Fibroblast of skin of scalp (primary cell): ENCODE data around the gene SUGT1.
A peak's percentile ranks its signal among the peaks of the same experiment; 100 is the strongest.

Source experiments
- DNase-seq: peaks from one replicate; pipeline ENCODE4 v3.0.0-alpha.2; 2013

Gene SUGT1

DNA sequence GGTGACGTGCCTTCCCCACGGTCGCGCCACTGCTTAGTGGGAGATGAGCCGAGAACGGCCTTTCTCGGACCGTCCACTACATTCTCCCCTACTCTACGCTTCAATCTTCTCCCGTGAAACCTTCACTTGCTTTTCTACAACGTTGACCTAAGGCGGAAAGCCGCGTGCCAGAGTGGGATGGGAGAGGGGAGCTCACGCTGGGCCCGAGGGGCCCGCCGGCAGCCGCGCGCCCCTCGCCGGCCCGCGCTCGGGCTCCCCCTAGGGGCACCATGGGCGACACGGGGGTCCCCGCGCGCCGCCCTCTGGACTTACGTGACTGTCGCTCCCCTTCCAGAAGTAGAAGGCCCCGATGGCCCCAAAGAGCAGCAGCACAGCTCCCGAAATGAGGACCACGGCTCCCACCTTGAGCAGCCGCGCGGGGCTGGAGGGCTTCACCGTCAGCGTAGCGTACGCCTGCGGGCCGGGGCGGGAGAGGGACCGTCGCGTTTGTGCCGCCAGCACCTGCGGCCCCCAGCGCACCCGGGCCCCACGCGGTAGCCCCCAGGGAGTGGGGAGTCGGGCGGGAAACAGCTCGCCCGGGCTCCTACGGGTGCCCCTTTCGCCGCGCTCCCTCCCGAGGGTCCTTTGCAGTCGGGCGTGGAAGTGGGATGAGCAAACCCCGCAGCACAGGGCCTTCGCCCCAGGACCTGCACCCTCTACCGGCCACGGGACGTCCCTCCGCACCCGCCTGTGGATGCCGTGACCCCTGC is 86.3 kb downstream of the SUGT1 start:
- peak; percentile 7 for DNase-seq

DNA sequence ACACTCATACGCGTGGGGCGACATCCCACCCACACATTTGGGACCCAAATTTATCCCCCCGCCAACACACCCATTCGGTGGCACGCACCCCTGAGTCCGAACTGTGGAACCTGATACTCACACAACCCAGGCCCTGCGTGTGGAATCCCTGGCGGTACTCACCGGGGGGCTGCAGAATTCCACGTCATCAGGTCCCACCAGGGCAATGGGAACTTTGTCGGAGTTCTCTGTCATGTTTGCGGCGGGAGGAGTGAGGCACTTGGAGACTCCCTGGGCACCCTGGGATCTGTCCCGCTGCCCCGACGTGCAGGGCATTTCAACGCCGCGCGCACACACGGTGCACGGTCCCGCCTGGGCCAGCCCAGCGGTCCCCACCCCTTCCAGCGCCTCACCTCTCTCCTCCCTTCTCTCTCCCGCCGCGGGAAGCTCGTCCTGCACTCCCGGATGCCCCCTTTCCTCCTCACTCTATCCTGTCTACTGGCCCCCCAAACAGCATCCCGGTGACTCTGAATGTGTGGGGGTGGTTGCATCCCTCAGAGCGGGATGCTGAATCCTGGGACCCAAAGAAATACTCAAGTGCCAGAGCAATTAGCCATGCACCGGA is 86.9 kb downstream of the SUGT1 start, which contains the start of gene CNMD:
TSS of gene CNMD (minus strand) at position 353 of the 604 bp plus-strand sequence. CDS start at position 234, 119 bp downstream.
- no peak for DNase-seq

DNA sequence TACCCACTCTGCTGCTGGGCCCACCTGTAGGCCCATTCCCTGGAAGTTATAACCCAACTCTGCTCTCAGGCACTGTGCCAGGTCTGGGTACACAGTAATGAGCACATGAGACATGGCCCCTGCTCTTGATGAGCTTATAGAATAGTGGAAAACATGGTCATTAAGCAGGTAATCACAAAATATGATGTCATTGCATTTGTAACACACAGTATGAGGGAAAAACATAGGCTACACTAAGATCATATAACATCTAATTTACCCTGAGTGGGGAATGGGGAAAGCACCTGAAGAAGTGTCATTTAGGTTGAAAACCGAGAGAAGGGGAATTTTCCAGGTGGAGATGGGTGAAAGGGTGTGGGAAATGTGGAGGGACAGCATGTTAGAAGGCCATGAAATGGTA is 90.9 kb downstream of the SUGT1 start:
- no peak for DNase-seq

DNA sequence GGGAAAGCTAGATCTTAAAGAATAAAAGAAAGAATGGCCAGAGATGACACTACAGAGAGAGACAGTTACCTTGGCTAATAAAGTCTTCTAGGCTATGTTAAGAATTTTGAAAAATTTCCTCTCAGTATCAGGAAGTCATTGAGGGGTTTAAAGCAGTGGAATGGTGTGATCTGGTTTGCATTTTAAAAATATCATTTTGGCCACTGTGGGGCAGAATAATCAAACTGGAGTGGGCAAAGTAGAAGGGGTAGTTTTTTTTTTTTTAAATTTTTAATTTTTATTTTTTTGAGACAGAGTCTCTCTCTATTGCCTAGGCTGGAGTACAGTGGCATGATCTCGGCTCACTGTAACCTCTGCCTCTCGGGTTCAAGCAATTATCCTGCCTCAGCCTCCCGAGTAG is 91.4 kb downstream of the SUGT1 start:
- DNase-seq = no peak

DNA sequence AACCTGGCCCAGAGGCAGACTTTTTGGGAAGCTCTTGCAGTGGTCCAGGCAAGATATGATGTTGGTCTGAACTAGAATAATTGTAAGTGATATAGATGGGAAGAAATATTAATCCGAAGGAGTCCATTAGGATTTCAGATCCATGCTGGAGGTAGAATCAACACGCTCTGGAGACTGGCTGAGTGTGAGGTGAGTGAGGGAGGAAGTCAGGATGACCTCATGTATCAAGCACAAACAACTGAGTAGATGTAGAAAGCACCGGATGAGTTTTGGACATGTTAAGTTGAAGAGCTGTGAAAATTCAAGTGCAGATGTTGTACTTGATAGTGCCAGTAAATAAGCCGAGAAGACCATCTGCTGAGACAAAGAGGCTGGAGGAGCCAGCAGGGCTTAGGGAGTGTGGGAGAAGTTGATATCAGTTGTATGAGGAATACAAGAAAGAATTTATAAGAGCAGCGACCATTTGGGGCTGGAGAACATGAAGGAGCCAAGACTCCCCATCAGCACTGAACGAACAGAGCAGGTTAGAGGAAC is 92.3 kb downstream of the SUGT1 start:
- DNase-seq = no peak

DNA sequence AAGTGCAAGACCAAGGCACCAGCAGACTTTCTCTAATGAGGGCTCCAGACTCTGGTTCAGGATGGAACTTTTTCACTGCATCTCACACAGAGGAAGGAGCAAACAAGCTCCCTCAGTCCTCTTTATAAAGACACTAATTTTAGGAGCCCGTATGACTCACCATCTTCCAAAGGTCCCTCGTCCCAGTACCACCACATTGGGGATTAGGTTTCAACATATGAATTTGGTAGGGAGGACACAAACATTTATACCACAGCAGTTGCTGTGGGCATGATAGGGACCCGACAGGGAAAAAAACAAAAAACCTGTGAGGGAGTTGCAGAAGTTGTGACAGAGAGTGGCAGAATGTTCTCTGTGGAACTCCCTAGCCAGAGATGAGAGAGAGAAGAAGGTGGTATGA is 93.5 kb downstream of the SUGT1 start:
- no peak for DNase-seq

DNA sequence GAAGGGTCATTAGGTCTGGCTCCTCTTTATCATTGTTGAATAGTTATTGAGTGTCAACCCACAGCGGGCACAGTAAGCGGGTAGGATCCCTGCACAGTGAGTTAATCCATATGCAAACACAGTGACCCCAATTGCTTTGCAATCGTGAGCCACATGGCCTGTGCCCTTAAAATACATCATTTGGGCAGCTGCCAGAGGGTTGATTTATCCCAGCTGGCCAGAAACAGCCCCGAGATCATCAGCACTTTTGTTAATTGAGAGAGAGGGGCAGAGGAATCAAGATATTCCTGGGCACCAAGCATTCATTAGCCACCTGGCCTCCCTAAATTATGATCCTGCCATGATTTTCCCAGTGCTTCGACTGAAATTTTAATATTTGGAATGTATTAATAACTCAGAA is 96.8 kb downstream of the SUGT1 start:
- DNase-seq = no peak
